GM21528 (cell line): ENCODE measurements around the gene CD82.

Experiments
- ATAC-seq: cut with Tn5 transposase; IDR thresholded peaks from one replicate; pipeline ENCODE4 v1.9.1; 2021; ENCODE audit warnings: mild to moderate bottlenecking, moderate library complexity; ENCODE audit not compliant: unreplicated experiment, low FRiP score

Gene CD82

DNA sequence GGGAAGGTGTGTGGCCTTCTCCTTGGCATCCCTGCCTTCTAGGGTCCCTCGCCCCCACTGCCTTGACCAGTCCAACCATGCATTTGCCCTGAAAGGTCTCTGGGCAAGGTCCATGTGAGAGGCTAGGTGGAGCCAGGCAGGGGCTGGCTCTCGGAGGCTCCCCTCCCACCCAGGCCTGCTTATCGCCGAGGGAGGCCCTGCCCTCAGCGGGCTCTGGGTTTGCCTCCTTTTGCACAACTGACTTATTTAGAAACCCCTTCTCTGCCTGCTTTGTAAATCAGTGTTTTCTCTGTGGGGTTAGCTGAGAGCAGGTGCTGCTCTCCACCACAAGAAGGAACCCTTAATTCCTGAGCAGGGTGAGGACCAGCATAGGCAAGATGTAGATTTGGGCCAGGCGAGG is 47.7 kb downstream of the CD82 start:
- ATAC-seq: no peak

DNA sequence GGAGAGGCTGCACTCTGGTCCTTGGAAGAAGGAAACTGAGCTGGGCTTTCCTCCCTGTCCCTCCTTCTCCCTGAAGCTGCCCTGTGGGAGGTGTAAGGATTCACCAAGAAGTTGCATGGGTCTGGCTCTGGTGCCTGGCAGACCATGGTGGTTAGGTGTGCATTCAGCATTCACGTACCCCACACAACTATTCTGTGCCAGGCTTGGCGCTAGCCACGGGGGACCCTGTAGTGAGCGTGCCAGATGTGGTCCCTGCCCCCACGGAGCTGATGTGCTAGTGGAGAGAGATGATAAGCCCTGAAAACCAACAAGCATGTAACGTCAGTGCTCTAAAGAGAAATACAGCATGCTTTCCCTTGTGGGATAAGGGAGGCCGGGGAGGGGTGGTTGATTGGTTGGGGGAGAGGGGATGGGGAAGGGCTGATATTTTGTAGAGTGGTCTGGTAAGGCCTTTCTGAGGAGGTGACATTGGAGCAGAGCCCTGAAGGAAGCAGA is 48.9 kb downstream of the CD82 start:
- no peak for ATAC-seq

DNA sequence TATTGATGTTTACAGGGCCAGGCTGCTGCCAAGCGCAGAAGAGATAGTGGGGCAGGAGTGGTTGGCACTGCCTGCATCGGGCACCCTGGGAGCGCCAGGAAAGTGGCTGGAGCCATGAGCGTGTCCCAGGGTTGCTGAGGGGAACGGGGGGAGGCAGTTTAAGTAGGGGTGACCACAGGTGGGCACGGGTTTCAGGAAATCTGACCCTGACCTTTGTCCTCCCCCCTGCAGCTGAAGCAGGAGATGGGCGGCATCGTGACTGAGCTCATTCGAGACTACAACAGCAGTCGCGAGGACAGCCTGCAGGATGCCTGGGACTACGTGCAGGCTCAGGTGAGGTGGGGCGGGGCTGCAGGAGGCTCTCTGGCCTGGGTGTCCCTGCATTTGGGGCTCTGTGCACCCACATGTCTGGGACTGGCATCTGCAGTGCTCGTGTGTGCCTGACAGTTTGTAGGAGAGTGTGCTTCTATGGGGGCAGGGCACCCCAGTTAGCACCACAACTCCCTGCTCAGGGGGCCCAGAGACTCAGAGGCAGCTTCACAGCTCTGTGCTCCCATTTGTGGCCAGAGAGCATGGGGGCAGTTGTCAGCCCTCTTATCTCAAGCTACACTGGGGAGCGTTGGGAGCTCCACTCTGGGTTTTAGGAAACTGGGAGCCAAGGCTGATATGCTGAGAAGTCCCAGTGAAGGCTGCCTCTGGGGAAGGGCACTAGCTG is 49.7 kb downstream of the CD82 start:
- ATAC-seq: no peak

DNA sequence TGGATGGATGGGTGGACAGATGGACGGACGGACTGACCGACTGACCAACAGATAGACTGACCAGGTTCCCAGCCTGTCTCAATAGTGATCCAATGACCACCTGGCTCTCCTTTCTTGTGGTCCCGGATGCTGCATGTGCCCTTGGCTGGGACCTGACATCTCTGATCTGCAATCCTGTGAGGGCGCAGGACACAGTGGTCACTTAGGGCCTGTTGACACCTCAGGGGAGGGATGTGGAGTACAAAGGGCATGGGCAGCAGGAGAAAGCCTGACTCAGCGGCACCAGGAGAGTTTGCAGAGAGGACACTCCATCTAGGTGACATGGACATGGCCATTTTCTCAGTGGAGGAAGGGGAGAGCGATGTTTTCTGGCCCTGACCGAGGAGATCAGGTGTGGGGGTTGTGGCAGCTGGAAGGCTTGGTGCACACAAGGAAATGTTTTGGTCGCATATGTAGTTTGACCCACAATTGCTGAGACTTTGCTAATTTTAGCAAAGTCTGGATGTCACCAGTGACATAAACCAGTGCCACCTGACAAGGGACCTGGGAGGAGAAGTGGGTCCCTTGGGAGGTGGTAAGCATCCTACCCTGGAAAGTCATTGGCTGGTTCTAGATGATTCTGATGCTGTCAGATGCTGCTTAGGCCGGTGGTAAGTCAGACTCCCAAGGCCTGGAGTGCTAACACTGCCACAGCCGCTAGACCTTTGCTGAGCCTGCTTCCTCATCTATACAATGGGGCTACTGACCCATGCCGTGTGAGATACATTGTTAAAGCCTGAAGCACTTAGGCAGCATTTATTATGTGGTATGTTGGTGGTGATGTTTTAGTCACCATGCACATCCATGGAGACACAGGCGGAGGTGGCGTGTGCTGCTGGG is 50.7 kb downstream of the CD82 start:
- no peak for ATAC-seq

DNA sequence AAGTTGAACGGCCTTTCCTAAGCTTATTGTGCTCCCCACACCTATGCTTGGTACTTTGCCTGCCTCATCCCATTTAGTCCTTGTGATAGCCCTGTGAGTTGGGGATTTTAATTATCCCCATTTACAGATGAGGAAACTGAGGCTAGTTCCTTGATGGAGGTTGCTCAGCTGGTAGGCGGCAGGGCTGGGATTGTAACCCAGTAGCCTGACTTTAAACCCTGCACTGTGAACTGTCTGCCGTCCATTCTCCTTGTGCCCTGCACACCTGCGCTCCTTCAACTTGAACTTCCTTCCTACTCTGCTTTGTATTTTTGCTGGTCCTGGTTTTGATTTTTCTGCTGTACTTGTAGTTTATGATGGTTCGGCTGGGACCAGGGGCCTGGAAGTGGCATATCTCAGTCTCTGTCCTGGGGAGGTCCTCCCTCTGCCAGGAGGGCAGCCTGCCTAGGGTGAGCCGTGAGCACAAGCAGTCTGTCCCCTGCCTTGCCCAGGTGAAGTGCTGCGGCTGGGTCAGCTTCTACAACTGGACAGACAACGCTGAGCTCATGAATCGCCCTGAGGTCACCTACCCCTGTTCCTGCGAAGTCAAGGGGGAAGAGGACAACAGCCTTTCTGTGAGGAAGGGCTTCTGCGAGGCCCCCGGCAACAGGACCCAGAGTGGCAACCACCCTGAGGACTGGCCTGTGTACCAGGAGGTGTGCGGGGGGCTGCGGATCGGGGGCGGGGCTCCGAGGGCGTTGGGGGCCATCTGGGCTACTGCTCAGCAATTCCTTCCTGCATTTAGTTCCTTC is 52.4 kb downstream of the CD82 start:
- ATAC-seq: no peak

DNA sequence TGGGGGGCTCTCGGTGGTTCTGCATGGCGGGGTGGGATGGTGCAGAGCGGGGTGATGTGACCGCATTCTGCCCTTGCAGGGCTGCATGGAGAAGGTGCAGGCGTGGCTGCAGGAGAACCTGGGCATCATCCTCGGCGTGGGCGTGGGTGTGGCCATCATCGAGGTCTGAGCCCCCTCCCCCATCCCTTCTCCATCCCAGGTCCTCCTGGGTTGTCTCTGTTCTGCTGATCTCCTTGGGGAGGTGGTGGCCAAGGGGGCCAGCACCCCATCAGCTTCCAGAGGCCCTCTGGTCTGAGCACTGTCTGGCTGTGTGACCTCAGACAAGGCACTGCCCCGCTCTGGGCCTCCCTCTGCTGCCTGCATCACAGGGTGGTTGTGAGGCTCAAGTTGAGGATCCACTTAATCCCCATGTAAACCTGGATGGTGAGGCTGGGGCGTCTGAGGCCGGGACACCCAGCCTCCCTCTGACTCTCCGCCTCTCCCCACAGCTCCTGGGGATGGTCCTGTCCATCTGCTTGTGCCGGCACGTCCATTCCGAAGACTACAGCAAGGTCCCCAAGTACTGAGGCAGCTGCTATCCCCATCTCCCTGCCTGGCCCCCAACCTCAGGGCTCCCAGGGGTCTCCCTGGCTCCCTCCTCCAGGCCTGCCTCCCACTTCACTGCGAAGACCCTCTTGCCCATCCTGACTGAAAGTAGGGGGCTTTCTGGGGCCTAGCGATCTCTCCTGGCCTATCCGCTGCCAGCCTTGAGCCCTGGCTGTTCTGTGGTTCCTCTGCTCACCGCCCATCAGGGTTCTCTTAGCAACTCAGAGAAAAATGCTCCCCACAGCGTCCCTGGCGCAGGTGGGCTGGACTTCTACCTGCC is 53.3 kb downstream of the CD82 start:
- no peak for ATAC-seq

DNA sequence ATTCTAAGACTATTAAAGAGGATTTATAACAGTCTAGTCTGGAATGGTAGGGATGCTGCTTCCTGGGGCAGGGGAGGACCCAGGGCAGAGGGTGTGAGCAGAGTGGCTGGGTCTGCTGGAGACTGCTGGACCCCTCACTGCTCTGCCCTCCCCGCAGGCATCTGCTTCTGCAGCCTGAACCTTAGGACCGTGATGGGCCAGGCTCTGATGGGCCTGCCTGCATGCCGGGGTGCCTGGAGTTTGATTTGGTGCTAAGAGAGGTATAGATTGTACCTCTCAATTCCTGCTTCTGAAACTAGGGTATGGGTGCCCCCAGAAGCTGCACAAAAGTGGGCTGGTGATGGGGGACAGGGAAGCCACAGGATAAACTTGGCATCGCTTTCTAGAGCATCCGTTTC is 54.9 kb downstream of the CD82 start:
- ATAC-seq: no peak

DNA sequence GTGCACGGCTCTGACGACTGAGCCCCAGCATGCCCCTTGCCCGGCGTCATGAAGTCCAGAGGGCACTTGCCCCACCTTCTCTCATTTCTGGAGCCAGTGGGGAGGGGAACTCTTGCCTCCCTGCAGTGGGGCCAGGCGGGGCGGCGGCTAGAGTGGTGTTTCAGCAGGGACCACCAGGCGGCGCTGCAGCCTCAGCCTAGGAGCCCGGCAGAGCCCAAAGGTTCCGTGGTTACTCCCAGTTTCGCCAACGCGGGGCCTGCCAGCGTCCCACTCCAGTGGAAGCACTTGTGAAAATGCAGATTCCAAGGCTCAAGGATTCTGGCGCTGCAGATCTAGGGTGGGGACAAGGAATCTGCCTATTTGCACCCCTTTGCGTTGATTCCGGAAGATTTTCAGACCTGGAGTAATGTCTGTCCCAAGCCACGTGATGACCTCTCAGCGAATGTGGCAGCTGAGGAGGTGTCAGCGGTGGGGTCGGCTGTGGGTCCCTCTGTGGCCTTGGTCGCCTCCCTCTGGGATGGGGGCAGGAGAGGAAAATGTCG is 55.7 kb downstream of the CD82 start:
- ATAC-seq: no peak

DNA sequence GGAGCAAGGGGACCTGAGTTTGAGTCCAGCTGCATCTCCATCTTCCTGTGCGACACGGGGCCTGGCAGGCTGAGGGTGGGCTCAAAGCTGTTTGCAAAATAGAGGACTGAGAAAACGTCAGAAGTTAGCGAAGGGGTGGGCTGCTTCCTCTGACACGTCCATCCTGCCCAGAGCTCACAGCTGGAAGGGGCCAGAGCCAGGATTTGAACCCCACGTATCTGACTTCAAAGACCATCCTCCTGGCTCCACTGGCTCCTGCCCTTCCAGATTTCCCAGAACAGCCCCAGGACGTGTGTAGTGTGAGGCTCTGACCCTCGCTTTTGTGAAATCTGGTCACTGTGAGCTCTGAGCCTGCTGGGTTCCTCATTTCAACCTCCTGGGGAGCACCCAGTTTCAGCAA is 56.3 kb downstream of the CD82 start:
- no peak for ATAC-seq

DNA sequence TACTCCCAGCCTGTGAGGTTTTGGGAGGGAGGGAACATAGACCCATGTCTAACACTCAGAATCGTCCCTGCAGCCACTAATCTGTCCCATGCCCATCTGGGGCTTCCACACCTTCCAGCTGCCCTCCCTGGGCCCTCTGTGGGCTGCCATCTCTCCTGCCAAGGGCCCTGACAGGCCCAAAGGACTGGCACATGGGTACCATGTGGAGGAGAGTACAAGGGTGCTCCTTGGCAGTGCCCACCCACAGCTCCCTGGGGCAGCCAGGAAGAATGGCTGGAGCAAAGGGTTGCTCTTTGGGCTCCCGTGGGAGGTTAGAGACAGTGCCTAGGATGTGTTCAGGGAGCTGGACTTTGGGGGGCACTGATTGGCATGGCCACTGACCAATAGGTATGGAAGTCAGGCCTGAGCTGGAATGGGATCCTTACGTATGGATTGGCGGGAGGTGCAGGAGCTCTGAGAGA is 56.8 kb downstream of the CD82 start:
- no peak for ATAC-seq

DNA sequence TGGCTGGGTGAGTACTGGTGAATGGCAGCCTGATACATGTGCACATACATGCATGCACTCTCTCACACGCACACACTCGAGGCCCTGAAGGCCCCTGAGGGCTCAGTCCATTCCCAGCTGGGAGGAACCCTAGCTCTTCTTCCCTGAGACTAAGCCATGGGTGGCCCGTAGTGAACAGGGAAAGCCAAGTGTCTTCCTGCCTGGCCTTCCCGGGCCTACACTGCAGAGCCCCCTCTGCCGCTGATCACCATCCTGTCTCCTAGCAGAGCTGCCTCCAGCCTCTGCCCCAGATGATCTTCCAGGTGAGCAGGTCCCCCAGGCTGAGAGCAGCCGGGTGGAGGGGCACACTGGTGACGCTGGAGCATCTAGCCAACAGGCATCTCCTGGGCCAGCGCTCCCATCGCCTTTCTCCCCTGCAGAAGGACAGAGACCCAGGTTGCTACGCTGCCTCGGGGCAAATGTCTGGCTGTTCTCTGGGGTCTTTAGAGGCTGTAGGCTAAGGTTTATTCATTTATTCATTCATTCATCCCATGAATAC is 57.3 kb downstream of the CD82 start:
- no peak for ATAC-seq

DNA sequence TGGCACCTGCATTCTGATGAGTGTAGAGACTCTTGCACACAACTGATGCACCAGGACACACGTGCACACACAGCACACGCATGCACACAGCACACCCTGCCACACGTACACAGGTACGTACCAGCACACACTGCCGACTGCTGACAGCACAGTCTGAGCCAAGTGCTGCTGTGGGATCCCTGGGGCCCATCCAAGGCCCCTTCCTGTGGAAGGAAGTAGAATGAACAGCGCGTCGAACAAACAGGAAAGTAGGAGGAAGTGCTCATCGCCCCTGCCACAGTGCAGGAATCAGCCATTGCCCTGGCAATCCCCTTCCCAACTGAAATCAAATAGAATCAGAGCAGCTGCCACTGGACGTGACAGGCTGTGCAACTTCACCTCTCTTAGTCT is 57.9 kb downstream of the CD82 start:
- no peak for ATAC-seq

DNA sequence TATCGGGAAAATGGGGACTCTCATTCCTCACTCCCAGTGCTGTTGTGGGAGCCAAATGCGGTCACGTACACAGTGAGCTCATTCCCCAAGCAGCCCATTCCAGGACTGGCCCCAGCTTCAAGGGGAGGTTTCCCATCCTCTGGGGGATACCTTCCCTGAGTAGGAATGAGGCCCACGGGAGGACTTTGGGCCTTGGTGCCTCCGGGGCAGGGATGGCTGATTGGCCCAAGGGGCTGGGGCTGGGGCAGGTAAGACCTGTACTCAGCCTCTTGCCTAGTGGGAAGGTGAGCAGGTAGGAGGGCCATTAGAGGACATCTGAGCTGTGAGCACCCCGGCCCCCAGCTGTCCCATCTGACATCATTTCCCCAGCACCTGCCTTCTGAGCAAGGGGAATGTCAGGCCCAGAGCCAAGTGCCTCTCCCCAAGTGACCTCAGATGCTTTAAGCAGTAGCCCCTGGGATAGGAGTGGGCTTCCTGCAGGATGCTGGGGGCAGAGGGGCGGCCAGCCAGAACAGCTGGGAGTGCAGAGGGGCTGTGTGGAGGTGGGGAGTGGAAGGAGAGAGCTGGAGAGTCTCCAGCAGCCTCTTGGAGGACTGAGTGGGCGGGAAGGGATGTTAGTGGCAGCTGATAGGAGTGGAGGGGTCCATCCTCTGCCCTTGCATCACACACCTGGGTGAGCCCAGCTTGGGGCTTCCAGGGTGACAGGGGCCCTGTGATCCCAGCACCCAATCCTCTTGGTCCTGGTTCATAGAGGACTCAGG is 58.4 kb downstream of the CD82 start:
- no peak for ATAC-seq

DNA sequence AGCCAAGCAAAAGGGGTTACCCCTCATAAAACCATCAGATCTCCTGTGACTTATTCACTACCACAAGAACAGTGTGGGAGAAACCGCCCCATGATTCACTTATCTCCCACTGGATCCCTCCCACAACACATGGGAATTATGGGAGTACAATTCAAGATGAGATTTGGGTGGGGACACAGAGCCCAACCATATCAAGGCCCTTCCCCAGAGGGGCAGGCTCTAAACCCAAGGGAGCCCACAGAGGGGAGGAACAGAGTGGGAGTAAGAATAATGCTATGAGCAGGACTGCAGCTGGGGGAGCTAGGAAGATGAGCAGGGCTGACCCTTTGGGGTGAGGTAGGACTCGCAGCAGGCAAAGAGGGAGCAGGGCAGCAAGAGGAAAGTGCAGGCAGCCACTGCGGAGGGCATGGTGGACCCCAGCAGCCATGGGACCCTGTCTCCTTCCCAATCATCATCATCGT is 59.3 kb downstream of the CD82 start:
- ATAC-seq: no peak

DNA sequence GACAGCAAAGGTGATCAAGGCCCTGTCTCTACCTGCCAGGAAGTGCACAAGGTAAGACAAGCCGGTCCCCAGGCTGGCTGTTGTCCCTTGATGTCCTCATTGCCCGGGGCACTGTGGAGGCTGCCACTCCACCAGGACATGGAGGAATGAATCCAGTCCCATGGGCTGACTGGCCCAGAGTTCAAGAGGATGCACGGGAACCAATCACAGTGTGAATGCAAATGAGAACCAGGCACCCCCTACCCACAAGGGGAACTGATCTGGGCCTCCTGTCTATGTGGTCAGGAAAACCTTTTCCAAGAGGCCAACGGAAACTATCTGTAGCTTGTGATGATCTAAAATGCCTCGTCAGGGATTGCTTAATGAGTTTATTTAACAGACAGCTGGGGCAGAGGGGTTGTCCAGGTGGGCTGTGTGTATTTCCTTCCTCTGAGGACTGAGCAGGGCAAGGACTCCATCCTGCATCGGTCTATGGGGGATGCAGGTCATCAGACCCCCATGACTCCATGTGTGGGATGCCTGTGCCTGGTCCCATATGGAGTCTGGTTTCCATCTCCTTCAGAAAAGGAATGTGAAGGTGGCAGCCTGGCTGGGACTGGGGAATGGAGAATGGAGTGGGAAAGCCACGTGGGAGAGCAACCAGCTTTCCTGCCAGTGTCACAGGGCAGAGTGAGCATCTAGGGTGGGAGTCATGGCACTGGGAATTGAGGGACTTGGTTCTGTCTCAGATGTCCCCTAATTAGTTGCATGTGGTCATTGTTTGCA is 60.5 kb downstream of the CD82 start:
- no peak for ATAC-seq

DNA sequence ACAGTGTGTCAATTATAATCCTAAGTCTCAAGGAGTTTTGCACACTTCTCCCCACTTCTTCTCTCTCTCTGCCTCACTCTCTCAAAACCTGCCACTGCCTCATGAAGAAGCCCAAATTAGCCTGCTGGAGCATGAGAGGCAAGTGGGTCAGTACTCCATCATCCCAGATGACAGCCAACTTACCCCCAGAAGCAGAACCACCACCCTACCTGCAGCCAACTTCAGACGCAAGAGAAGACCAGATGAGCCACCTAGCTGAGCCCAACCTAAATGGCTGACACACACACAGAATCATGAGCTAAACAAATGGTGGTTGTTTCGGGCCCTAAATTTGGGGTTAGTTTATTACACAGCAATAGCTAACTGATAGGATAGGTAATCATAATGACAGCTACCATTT is 61.2 kb downstream of the CD82 start:
- no peak for ATAC-seq

DNA sequence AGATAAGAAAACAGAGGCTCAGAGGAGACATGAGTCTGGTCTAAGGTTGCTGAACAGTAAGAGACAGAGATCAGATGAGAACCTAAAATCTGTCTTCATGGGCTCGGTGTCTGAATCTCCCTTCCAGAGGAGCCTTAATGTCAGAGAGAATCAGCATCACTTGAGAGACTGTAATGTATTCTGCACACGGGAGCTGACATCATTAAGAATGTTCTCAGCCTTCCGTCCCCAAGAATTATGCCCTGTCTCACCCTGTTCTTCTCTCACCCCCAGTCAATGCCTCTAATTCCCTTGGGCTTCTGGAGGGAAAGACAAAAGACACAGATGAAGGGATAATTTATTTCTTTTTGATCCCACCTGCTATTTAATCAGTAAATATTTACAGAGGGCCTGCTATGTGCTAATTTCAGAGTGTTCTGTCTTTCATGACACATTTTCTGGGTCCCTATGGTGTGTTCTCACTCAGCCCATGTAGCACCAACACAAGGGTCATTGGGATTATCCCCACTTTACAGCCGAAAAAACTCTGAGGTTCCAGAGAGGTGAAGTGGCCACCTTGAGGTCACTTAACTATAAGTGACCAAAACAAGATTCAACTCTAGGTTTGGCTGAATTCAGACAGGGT is 61.8 kb downstream of the CD82 start:
- no peak for ATAC-seq
